Endothelial cell of umbilical vein (primary cell): ENCODE measurements around the gene DCHS1. TPM values are rescaled to one million over a fixed set of nuclear protein-coding genes. Genes with fewer than 3 reads are reported as not detected.
A peak's percentile ranks its signal among the peaks of the same experiment; 100 is the strongest.

ENCODE experiments used
- BruUV-seq: library from RNA; stranded (reverse); fragments of 400-500 nt; replicated peaks from 2 replicates; lab custom pipeline; 2021; lab: Mats Ljungman, UMichigan
- CTCF ChIA-PET: fragments of 300-600, 350-600 bp; sonication (Branson Sonifier 250); formaldehyde crosslinking; loops from one replicate; lab custom pipeline; 2021; ENCODE audit warnings: antibody characterized with exemption, inconsistent platforms; lab: Charles Lee
- POLR2A ChIA-PET: fragments of 300-600, 350-600 bp; sonication (Branson Sonifier 250); formaldehyde crosslinking; loops from one replicate; lab custom pipeline; 2021; ENCODE audit warnings: antibody characterized with exemption, inconsistent platforms; lab: Charles Lee
- DNase-seq: peaks from one replicate; pipeline ENCODE4 v3.0.0-alpha.2; 2011; ENCODE audit warnings: low read depth, low spot score
- FAIRE-seq: peaks from 2 replicates; lab custom pipeline; 2011; peaks lifted over from hg19 to GRCh38; lab: Jason Lieb, UNC
- H2AFZ ChIP-seq: 2 replicates; pipeline ENCODE4 v1.6.0; 2012; ENCODE audit warnings: low read depth, low read length, control low read depth, inconsistent platforms
- H3K27ac ChIP-seq: 2 replicates; pipeline ENCODE4 v1.5.1; 2011; ENCODE audit warnings: low read depth, mild to moderate bottlenecking, control low read depth, low read length, moderate library complexity; ENCODE audit not compliant: insufficient read depth
- H3K27me3 ChIP-seq, 2 experiments: 2 replicates each; pipeline versions ENCODE4 v1.6.0 to v1.6.1; 2011; ENCODE audit warnings: low read length in 2 of 2, mixed read lengths in 1 of 2; ENCODE audit not compliant: control insufficient read depth in 2 of 2, insufficient read depth in 2 of 2
- H3K36me3 ChIP-seq, 2 experiments: 2 replicates in 1 of 2; 3 replicates in 1 of 2; pipeline ENCODE4 v1.5.1; 2011; ENCODE audit warnings: low read length in 2 of 2, mild to moderate bottlenecking in 1 of 2, moderate library complexity in 1 of 2; ENCODE audit not compliant: control insufficient read depth in 2 of 2, insufficient read depth in 2 of 2; ENCODE audit errors: extremely low read depth in 1 of 2
- H3K4me1 ChIP-seq: 3 replicates; pipeline ENCODE4 v1.5.1; 2011; ENCODE audit warnings: mild to moderate bottlenecking, low read length; ENCODE audit not compliant: control insufficient read depth, insufficient read depth; ENCODE audit errors: extremely low read depth
- H3K4me2 ChIP-seq: 2 replicates; pipeline ENCODE4 v1.6.1; 2011; ENCODE audit warnings: low read length, control low read depth, mixed read lengths; ENCODE audit not compliant: insufficient read depth
- H3K4me3 ChIP-seq, 3 experiments: fragments of 200-600 bp in 1 of 3; sonication (generic), shearing (Covaris generic) in 1 of 3; replicated peaks in 1 of 3; 2 replicates each; pipeline ENCODE4 v1.5.1; 2011 to 2016; ENCODE audit warnings: control low read depth in 3 of 3, low read length in 3 of 3, mild to moderate bottlenecking in 2 of 3, inconsistent platforms in 1 of 3, low read depth in 1 of 3, moderate library complexity in 1 of 3; ENCODE audit not compliant: insufficient read depth in 1 of 3
- H3K79me2 ChIP-seq: 2 replicates; pipeline ENCODE4 v1.6.0; 2012; ENCODE audit warnings: low read length, inconsistent platforms; ENCODE audit not compliant: control insufficient read depth, insufficient read depth
- H3K9ac ChIP-seq: replicated peaks from 2 replicates; pipeline ENCODE3; 2011; ENCODE audit warnings: low read length, control low read depth; ENCODE audit not compliant: insufficient read depth; ENCODE audit errors: extremely low read depth
- H3K9me1 ChIP-seq: replicated peaks from 3 replicates; pipeline ENCODE4 v1.6.0; 2011; ENCODE audit warnings: mild to moderate bottlenecking, low read length; ENCODE audit not compliant: control insufficient read depth, insufficient read depth; ENCODE audit errors: extremely low read depth
- H3K9me3 ChIP-seq: replicated peaks from 2 replicates; pipeline ENCODE4 v1.5.1; 2012; ENCODE audit warnings: low read length, inconsistent platforms; ENCODE audit not compliant: control insufficient read depth, insufficient read depth
- H4K20me1 ChIP-seq: replicated peaks from 2 replicates; pipeline ENCODE3; 2011; ENCODE audit warnings: mild to moderate bottlenecking, low read length; ENCODE audit not compliant: control insufficient read depth, insufficient read depth; ENCODE audit errors: extremely low read depth
- EZH2 ChIP-seq: IDR thresholded peaks from 2 replicates; pipeline ENCODE4 v1.6.1; 2012; ENCODE audit warnings: borderline replicate concordance, low read depth, mild to moderate bottlenecking, moderate library complexity, low read length, inconsistent platforms; ENCODE audit not compliant: severe bottlenecking
- FOS ChIP-seq: IDR thresholded peaks from 2 replicates; pipeline ENCODE4 v1.6.1; 2011; ENCODE audit warnings: mild to moderate bottlenecking, low read length, moderate library complexity, borderline replicate concordance; ENCODE audit not compliant: insufficient read depth
- GATA2 ChIP-seq: IDR thresholded peaks from 2 replicates; pipeline ENCODE4 v1.7.0; 2011; ENCODE audit warnings: low read depth, mild to moderate bottlenecking, moderate library complexity, mixed read lengths, low read length; ENCODE audit not compliant: insufficient read length, insufficient read depth
- JUN ChIP-seq: IDR thresholded peaks from 2 replicates; pipeline ENCODE4 v1.6.1; 2011; ENCODE audit warnings: borderline replicate concordance, low read depth; ENCODE audit not compliant: insufficient read length, insufficient read depth
- MAX ChIP-seq: IDR thresholded peaks from 2 replicates; pipeline ENCODE4 v1.6.1; 2011; ENCODE audit not compliant: insufficient read depth, insufficient read length
- MYC ChIP-seq: IDR thresholded peaks from one replicate; pipeline ENCODE4 v1.6.1; 2011; ENCODE audit warnings: mild to moderate bottlenecking, low read depth, low read length
- POLR2A ChIP-seq: IDR thresholded peaks from 2 replicates; pipeline ENCODE4 v1.6.1; 2012; ENCODE audit warnings: low read depth, mild to moderate bottlenecking, control low read depth, low read length
- POLR2AphosphoS5 ChIP-seq: IDR thresholded peaks from 2 replicates; pipeline ENCODE4 v1.6.1; 2012; ENCODE audit warnings: low read depth, mild to moderate bottlenecking, control low read depth, low read length, moderate library complexity; ENCODE audit not compliant: insufficient read depth
- dilution Hi-C: fragments of 300-500 bp; cut with MboI; formaldehyde crosslinking; loops from one replicate; pipeline ENCODE4 v1.15.0; 2019; ENCODE audit warnings: low sequenced_read_pairs; ENCODE audit not compliant: extremely low pct_ligation_motif_present
- intact Hi-C: fragments of 100-400 bp; cut with micrococcal nuclease; formaldehyde crosslinking; loops from one replicate; pipeline ENCODE4 v1.10.0; 2022
- polyA plus RNA-seq, 4 experiments: library from polyadenylated mRNA; depleted of rRNA in 3 of 4; stranded (reverse) in 3 of 4; unstranded in 1 of 4; fragments of >200 nt; gene quantifications; 2 replicates each; pipeline versions ENCODE4 v1.2.1 to v1.2.3, GENCODE V29; 2011 to 2012; ENCODE audit warnings: missing spikeins in 1 of 4
- total RNA-seq: library from RNA; stranded (reverse); gene quantifications from 2 replicates; pipeline ENCODE4 v1.2.3, GENCODE V29; 2021
- TF ChIP-seq, protein P1 (sequence below), 2 donors: IDR thresholded peaks; 1 replicate in 1 of 2; 2 replicates in 1 of 2; pipeline ENCODE4 v1.5.1; 2011; ENCODE audit warnings: low read length in 2 of 2, mild to moderate bottlenecking in 2 of 2, moderate library complexity in 2 of 2, control low read depth in 1 of 2, inconsistent platforms in 1 of 2, low read depth in 1 of 2; ENCODE audit not compliant: insufficient read depth in 1 of 2; ENCODE audit errors: extremely low read depth in 1 of 2

The DCHS1 gene
- total and polyA plus RNA-seq, 2 donors (not counting 3 experiments of a cell fraction or from before 2014, with no cell fraction given), result 56.2 to 73.0 TPM

DNA sequence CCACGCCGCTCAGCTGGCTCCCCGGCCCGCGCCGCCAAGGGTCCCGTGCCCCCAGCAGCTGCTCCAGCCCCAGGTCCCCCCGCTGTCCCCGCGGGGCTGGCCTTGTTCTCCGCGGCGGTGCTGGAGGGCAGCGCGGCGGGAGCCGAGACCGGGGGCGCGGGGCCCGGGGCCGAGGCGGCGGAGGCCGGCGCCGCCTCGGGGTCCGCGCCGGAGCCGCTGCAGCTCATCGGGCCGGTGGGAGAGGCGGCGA is 43.7 kb downstream of the DCHS1 start:
- POLR2A ChIA-PET, result interaction anchor here (1.1 to 2.0 kb wide), 3 partner anchors 43 to 71 kb away, joined by 3 to 14 read pairs (median 4); partner anchors contain the start of gene MRPL17
- CTCF ChIA-PET, result interaction anchor here (0.9 to 4.5 kb wide), 14 partner anchors 8 to 233 kb away, joined by 3 to 43 read pairs (median 4); partner anchors contain the start of gene MRPL17
- dilution Hi-C loops, result no loop called here
- TF ChIP-seq JUN (no peak), POLR2A (peak; percentile 95)
- Histone ChIP-seq H4K20me1 (no peaks in the 10 kb centered on the region), H3K79me2 (peaks cover 36% of the 10 kb centered on the region), H3K9me3 (no peaks in the 10 kb centered on the region), H2AFZ (no peak overlapping the region), H3K4me1 (peaks cover 56% of the 10 kb centered on the region), H3K4me2 (peak overlapping the region; percentile 84), H3K9me1 (no peaks in the 10 kb centered on the region), H3K27me3 (no peaks in the 10 kb centered on the region), H3K36me3 (peaks cover 37 to 45% of the 10 kb centered on the region in 2 experiments), H3K27ac (peak overlapping the region; percentile 89), H3K4me3 (peak overlapping the region; percentile 28 to 72 (median 71)), H3K9ac (peak overlapping the region; percentile 85)
- intact Hi-C loops, result loop anchor here (1.0 kb wide), 5 partner anchors 9 to 131 kb away; partner anchors contain the start of genes ARFIP2, ILK, MRPL17 and RRP8
- FAIRE-seq (no peak), DNase-seq (no peak)
- BruUV-seq, result no TSS peak

DNA sequence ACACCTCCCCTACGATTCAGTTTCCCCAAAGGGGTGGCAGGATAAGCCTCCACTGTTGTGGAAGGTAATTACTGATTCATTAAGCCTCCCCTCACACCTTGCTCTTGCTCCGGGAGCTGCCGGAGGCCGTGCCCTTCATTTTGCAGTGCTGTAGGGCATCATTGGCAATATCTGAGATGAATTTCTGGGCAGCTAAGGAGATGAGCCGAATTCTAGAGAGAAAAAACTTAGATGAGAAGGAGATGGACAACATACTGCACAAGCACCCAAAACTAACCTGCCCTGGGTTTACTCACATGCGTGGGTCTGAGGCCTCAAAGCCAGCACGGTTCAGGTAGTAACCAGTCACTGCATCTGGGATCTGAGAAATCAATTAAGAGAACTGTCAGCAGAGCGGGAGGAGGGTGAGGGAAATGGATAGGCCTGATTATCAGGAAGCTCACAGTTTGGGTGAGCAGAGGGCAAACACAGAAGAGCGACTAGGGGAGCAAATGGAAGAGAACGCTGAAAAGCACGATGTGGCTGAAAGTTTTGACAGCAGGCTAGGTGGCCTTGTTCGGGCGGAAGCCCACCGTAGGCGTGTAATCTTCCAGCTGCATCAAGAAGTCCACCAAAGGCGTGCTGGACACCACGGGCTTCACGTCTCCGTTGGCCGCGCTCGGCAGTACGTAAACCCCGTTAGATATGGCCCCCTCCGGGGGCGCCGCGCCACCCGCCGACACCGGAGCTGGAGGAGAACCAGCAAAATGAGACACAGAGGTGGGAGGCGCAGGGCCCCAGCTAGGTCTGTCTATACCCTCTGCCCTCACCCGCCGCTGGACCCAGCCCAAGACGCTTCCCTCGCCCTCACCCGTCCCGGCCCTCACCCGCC is 44.3 kb downstream of the DCHS1 start:
- Histone ChIP-seq H4K20me1 (no peaks in the 10 kb centered on the region), H3K27ac (peak overlapping the region; percentile 89), H3K27me3 (no peaks in the 10 kb centered on the region), H3K9ac (peak overlapping the region; percentile 85), H3K4me2 (peak overlapping the region; percentile 84), H3K36me3 (peaks cover 37 to 44% of the 10 kb centered on the region in 2 experiments), H3K9me1 (no peaks in the 10 kb centered on the region), H3K9me3 (no peaks in the 10 kb centered on the region), H2AFZ (no peak overlapping the region), H3K4me1 (peaks cover 56% of the 10 kb centered on the region), H3K79me2 (peaks cover 39% of the 10 kb centered on the region), H3K4me3 (peak overlapping the region; percentile 28 to 72 (median 71))
- ChIA-PET POLR2A (interaction anchor here (0.6 to 2.0 kb wide), 3 partner anchors 43 to 72 kb away, joined by 3 to 14 read pairs (median 3); partner anchors contain the start of gene MRPL17), CTCF (interaction anchor here (0.9 to 4.5 kb wide), 14 partner anchors 7 to 232 kb away, joined by 3 to 43 read pairs (median 4); partner anchors contain the start of gene MRPL17)
- dilution Hi-C loops (no loop called here), intact Hi-C loops (no loop called here)
- TF ChIP-seq MYC, result no peak
- no peak for TF ChIP-seq EZH2
- no peak for TF ChIP-seq MAX
- no peak for TF ChIP-seq POLR2AphosphoS5
- TF ChIP-seq GATA2, result no peak
- TF ChIP-seq JUN, result no peak
- TF ChIP-seq FOS, result no peak
- no peak for TF ChIP-seq POLR2A
- TF ChIP-seq, protein P1, sequence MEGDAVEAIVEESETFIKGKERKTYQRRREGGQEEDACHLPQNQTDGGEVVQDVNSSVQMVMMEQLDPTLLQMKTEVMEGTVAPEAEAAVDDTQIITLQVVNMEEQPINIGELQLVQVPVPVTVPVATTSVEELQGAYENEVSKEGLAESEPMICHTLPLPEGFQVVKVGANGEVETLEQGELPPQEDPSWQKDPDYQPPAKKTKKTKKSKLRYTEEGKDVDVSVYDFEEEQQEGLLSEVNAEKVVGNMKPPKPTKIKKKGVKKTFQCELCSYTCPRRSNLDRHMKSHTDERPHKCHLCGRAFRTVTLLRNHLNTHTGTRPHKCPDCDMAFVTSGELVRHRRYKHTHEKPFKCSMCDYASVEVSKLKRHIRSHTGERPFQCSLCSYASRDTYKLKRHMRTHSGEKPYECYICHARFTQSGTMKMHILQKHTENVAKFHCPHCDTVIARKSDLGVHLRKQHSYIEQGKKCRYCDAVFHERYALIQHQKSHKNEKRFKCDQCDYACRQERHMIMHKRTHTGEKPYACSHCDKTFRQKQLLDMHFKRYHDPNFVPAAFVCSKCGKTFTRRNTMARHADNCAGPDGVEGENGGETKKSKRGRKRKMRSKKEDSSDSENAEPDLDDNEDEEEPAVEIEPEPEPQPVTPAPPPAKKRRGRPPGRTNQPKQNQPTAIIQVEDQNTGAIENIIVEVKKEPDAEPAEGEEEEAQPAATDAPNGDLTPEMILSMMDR (IDR thresholded peaks at IDR 0.05; ENCODE audit: extremely low read depth in 1 of 2, insufficient read depth in 1 of 2, low read depth in 1 of 2, low read length in 2 of 2), result no peak
- TSS peak; percentile 6 for BruUV-seq
- DNase-seq (peak; percentile 44), FAIRE-seq (peak; percentile 74)
